Measurements from ENCODE around the gene CYP19A1.
"Not testable (repeated sequence)": the region's sequence is repeated elsewhere in the genome, so short reads cannot be mapped to it uniquely, and the experiment has no call there.

CYP19A1 gene

DNA sequence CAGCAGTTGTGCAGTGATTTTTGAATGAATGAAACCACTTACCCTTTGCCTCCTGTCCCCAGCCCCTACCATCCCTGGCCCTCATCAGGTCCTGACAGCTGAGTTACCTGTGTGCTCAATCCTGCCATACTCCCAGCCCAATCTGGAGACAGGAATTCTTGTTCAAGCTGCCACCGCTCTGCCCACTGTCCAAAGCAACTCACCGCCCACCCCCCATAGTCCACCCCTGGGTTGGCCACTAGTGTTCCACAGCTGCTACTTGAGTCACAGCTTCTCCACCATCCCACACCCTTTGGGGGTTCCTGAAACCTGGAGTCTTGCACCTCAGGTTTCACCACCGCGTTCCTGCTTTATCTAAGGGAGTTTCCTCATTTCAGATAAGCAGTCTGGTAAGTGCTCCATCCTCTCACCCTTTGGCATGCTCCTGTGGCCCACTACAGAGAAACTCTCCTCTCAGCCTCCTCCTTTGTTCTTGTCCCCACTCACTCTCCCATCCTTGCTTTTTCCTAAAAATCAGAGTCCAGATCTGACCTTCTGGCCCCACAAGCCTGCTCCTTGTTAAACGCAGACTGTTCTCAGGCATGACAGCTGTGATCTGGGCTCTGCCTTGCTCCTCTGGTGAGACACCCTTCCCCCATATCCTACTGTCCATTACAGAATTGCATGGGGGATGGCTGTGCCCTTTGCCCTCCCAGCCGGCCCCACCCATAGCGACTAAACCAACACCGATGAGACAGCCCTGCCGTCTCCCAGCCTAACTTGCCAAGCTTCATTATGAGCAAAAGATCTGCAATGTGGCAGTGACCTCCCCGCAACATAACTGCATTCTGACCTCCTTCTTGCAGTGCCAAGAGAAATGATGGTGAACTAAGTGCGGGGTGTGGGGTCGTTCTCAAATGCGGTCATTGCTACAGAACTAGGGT, 50.0 kb downstream of the CYP19A1 start:
- DNase-seq, result no peak

- DNase-seq, result no peak
Observed at GRCh38 chr15:51286816-51287215, 51.6 kb downstream of the CYP19A1 start.

GRCh38 chr15:51285399-51285798, 53.0 kb downstream of the CYP19A1 start:
- no peak for DNase-seq

DNA sequence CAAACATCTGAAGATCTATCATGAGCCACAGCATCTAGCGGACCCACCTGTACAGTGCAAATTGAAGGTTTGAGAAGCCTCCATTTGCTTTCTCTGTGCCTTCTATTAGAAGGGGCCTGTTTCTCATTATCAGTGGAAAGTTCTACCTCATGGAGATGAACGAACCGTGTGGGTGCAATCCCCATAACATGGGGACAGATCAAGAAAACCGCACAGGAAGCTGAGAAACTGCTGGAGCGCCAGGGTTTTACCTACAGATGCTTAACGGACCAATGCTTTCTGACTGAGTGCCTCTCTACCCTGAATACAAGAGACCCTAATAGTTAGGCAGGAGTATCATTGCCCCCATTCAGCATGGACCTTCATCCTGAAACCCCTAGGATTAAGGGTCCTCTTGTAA, 53.5 kb downstream of the CYP19A1 start:
- no peak for DNase-seq

- no peak for DNase-seq
Observed at GRCh38 chr15:51283026-51283425, 55.4 kb downstream of the CYP19A1 start.

GRCh38 chr15:51282241-51282640, 56.2 kb downstream of the CYP19A1 start:
- not testable (repeated sequence) for DNase-seq

GRCh38 chr15:51281368-51281967, 56.9 kb downstream of the CYP19A1 start:
- DNase-seq, result no peak

- DNase-seq, result no peak
Observed at GRCh38 chr15:51280838-51281237, 57.6 kb downstream of the CYP19A1 start.

DNA sequence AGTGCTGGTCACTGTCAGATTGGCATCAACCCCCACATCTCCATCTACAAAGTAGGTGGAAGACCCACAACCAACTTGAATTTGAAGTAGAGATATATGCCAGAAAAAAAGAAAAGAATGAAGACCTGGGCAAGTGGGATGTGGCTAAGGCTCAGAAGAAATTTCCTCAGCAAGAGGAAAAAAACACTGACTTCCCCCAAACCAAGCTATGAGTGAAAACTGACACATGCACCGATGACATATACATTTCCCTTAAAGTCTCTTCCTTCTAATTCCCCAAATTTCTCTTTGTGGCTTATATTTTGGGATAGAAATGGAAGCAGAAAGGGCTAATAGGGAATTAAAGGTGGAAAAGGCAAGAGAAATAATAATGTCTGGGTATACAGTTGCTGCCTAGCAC, 59.0 kb downstream of the CYP19A1 start:
- no peak for DNase-seq

- no peak for DNase-seq
Observed at GRCh38 chr15:51277101-51277500, 61.3 kb downstream of the CYP19A1 start.

DNA sequence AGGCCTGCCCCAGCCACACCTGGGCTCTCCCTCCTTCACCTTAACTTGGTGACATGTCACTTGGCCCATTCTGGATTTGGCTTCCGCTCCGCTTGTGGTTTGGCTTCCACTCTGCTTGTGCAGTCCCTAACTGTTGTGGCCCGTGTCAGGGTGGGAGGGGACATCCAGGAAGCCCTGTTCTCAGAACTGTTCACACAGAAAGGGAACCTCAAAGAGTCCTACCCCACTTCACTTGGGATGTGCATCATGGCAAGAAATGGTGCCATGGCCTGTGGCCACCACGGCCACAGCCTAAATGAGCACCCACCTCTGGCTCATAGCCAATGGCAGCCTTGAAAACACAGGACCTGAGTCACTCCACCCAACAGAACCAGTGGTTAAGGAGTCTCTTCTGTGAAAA, 63.4 kb downstream of the CYP19A1 start:
- no peak for DNase-seq

DNA sequence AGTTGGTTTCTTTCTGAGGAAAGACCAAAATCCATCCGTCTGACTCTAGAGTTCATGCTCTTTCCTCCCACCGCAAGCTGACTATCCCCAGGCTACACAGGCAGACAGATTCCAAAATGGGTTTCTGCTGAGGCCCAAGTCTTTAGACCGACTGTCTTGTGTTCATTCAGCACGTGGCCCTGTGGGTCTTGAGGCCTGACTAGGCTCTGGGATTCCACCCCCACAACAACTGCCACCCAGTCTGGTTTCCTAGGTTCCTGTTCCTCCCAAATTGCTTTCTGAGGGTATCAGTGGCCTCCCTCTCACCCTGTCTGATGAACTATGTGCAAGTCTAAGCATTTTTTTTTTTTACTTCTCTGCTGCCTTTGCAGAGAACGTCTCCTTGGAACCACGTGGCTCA, 67.7 kb downstream of the CYP19A1 start:
- DNase-seq, result no peak

GRCh38 chr15:51269496-51269895, 68.9 kb downstream of the CYP19A1 start:
- no peak for DNase-seq

GRCh38 chr15:51267703-51268083, 70.7 kb downstream of the CYP19A1 start:
- no peak for DNase-seq

GRCh38 chr15:51267051-51267702, 71.2 kb downstream of the CYP19A1 start:
- DNase-seq, result no peak

GRCh38 chr15:51266656-51267050, 71.7 kb downstream of the CYP19A1 start:
- DNase-seq, result no peak

DNA sequence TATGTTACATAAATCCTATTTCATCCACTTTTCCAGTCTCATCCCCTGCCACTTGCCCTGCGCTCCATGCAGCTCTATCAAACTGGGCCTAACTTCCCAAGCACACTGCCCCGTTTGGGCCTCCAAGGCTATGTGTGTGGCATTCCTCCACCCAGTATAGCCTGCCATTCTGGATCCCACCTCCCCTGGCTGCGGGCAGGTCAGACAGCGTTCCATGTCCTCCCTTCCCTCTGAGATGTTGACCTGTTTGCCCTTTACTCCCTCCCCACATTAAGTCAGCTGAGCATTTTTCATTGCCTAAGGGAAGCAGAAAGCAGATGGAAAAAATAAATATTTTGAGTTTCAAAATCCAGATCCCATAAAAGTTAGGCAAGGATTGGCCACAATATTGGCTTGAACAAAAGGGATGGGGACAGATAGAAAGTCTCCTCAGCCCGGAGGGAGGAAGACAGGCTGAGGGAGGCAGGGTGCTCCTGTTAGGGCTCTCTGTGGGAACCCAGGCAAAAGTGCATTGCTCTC, 73.3 kb downstream of the CYP19A1 start:
- no peak for DNase-seq

DNA sequence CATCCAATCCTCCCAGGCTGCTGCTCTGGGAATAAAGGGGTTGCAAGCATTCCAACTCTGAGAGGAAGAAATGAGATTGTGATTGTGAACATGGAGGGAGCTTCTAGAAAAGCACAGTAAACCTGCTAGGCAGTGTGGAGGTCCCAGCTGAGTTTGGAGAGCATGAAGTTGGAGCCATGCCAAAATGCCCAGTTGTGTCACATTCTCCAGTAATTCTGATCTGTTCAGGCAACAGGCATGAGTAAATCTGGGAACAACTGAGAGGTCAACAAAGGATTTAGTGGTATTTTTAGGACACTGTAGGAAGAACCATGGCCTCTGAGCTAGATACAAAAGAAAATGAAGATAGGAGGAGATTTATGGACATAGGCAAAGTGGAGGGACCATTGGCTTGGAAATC, 74.7 kb downstream of the CYP19A1 start:
- DNase-seq, result no peak

DNA sequence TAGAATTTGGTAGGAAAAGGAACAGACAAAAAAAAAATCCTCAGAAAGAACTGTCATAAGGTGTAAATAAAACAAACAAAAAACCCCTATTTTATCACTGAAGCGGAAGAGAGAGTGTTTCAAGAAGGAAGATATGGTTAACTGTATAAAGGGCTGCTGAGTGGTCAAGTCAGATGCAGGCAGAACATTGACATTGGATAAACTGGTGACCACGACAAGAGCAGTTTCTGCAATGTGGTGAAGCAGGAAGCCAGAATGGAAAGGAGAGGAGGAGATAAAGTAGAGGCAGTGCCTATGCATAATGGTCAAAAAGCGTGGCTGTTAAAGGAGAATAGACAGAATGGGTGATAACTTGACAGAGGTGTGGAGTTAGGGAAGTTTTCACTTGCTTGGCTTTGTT, 75.3 kb downstream of the CYP19A1 start:
- DNase-seq, result no peak

DNA sequence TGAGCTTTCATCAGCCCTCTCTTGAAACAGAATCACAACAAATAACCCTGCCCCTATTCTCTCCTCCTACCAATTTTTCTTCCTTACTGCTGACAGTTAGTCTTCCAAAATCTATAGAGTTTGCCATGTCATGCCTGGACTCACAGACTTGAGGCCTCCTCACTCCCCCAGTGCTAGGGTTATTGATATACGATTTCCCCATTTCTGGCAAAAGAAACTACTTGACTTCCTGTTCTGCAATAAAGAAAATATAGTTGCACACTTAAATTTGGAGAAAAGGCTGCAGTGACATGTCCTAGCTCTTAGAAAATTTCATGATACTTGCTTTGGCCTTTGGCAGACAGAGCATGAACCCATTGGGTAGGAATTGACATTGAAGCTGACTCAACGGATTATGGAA, 75.9 kb downstream of the CYP19A1 start:
- no peak for DNase-seq

GRCh38 chr15:51261113-51261512, 77.3 kb downstream of the CYP19A1 start:
- DNase-seq, result not testable (repeated sequence)

DNA sequence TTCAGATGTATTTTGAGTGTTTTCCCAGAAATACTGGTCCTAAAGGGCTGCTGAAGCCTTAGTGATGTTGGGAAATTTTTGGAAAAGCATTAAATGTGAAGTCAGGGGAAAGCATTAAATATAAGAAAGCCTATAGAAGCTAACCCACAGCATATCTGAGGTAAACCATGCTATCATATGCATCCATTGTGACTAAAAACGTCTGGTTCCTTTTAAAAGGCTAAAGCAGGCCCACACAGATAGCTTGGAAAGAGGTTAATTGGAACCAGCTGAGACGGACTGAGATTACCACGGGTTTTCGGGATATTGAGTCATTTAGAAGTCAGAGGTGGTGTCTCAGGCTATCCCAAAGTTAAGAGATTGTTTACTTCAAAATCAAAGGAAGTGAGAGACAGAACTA, 78.2 kb downstream of the CYP19A1 start:
- no peak for DNase-seq

GRCh38 chr15:51255533-51255932, 82.9 kb downstream of the CYP19A1 start:
- no peak for DNase-seq

DNA sequence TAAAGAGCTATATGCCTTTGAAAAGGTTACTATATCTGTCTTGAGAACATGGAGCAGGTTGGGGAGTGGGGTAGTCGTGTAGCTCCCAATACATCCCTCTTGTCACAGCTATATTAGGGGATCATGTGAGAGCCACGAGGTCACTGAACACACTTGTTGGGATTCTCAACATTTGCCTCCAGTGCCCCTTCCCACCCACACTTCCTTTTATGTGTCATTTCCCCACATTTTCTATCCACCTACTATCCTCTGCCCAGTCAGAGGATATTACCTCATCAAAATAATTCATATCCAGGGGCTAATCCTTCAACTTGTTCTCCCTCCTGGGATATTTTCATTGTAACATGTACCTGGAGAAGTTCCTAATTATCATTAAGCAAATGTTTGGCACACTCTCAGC, 85.0 kb downstream of the CYP19A1 start:
- no peak for DNase-seq
